ENCODE data around the gene FAM186B.
A peak's percentile ranks its signal among the peaks of the same experiment; 100 is the strongest.

The FAM186B gene

DNA sequence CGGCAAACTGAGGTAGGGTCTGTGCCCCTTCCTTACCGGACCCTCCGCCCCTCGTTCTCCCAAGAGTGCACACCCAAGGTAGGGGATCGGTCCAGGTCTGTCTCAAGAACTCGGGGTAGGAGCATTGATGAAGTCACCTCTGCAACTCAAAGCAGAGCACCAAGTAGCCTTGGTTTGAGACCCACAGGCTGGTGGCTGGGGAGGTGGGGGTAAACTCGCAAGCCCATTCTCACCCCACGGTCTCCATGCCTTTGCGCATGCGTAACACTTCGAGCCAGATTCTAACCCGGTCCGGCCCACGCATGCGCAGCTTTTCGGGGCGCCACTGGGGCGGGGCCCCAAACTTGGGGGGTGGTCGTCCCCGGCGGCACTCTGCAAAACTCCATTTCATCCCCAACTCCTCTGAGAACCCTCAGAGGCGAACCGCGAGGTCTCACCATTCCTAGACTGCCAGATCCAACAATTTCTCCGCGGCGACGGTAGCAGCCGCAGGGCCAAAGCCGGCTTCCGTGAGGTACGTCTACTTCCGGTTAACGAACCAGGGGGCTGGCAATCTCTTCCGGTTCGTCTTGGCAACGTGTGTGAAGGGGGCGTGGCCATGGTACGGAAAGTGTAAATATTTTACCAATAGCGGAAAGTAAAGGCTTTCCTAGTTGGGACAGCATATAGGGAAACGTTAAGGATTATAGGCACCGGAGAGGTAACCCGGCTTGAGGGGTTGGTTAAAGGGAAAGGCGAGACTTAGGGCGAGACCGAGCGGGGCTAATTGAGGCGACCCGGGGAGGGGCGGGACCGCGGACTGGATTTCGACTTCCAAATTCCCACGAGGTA, 37.6 kb downstream of the FAM186B start, which contains the start of gene MCRS1:
MCRS1 (minus strand) TSS at position 532 of the 831 bp plus-strand sequence. CDS start 1,411 bp downstream, outside the sequence.
- peak; percentile 80 to 81 for DNase-seq (ENCODE audit: low read depth in 2 of 2)

GRCh38 chr12:49567302-49567610, 38.2 kb downstream of the FAM186B start:
- no peak for DNase-seq (ENCODE audit: low read depth in 2 of 2)

DNA sequence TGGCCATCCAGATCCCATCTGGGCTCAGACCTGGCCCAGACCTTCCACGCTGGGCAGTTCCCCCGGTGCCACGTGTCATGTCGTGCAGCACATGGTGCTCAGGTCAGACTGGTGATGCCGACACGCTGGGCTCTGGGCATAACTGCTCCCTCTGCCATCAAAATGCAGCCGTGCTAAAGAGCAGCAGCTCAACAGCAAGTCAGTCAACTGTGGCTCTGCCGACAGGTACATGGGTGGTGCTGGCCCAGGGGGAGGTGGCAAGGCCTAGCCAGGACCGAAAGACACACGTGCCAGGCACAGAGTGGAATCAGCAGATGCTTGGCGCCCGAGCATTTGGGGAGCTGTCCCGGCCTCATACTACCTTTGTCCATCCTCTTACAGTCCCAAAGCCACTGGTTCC, 39.1 kb downstream of the FAM186B start:
- DNase-seq (ENCODE audit: low read depth in 2 of 2), result no peak

- no peak for DNase-seq (ENCODE audit: low read depth in 2 of 2)
Observed at GRCh38 chr12:49565406-49566265, 39.8 kb downstream of the FAM186B start.

DNA sequence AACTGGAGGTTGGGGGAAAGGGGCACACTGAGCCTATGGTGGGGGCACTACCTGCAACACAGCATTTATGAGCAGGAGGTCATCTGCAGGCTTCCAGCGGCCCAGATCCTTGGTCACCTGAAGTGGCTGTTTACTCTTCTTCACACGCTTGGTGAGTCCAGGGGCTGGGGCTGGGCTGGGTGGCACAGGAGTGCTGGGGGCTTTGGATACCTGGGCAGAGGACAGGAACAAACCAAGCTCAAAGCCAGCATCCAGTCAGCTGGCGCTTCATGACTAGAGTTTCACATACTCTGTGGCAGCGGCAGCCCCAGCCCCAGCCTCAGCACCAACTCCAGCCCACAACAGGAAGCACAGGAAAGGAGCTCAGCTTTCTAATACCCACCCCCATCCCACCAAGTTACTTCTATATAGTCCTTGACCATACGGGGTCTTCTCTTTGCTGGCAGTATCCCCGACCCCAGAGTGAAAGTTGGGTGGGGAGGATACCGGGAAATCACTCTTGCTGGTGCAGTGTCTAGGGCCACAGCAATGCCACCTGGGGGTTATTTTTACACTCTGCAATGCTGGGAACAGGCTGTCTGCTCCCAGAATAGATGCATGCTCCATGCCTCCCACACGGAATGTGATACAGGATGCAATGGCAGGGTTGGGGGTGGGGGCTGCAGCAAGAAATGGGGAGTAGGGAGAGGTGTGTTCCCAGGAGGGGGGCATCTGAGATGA, 40.6 kb downstream of the FAM186B start:
- DNase-seq (ENCODE audit: low read depth in 2 of 2), result no peak

DNA sequence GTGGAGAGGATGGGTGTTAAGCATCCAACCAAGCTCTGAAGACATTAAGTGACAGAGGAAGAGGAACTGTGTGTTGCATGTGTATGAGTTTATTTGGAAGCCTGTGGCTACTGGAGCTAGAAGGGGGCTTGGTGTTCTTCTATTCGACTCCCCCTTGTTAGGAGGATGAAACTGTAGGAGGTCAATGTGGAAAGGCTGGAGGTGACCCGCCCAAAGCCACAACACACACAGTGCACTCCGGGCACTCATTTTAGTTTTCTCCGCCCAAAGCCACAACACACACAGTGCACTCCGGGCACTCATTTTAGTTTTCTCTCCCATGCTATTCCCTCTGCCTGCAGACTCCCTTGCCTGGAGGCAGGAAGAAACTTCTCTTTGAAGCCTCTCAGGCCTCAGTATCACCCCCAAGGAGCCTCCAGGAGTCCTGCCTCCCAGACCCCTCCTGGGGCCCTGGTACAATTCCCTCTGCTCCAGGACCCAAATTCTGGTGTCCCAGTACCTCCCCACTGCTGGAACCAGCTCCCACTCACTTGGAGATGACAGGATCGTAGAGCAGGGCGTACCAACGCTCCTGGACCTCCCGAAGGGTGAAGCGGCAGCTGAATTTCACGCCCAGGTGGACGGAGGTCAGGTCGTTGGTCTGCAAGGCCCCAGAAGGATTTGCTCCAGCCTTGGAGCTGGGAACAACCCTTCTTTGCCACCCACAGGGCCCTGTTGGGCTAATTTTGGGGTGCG, 41.3 kb downstream of the FAM186B start:
- no peak for DNase-seq (ENCODE audit: low read depth in 2 of 2)

- DNase-seq (ENCODE audit: low read depth in 2 of 2), result no peak
Observed at GRCh38 chr12:49562831-49563230, 42.6 kb downstream of the FAM186B start.

DNA sequence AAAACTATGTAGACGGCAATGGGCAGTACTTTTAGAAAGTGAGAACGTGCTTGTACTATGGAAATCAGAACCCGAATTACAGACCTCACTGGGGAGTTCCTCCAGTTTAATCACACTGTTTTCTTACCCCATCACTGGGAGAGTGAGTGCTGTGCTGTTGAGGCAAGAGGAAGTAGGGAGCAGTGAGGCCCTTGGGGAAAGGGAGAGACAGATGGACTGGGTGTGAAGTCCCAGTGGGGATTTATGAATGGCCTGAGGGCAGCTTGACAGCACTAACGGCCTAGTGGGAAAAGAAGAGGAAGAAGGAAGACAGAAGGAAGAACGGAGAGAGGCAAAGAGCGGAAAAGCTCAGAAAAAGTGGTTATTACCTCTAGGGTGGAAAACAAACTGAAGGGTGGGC, 43.2 kb downstream of the FAM186B start:
- no peak for DNase-seq (ENCODE audit: low read depth in 2 of 2)

- DNase-seq (ENCODE audit: low read depth in 2 of 2), result no peak
Observed at GRCh38 chr12:49560695-49561094, 44.7 kb downstream of the FAM186B start.

GRCh38 chr12:49559011-49559675, 46.3 kb downstream of the FAM186B start:
- DNase-seq (ENCODE audit: low read depth in 2 of 2), result no peak

- no peak for DNase-seq (ENCODE audit: low read depth in 2 of 2)
Observed at GRCh38 chr12:49558526-49558925, 46.9 kb downstream of the FAM186B start.

GRCh38 chr12:49557917-49558215, 47.6 kb downstream of the FAM186B start:
- DNase-seq (ENCODE audit: low read depth in 2 of 2), result no peak

- no peak for DNase-seq (ENCODE audit: low read depth in 2 of 2)
Observed at GRCh38 chr12:49557187-49557916, 48.1 kb downstream of the FAM186B start.

- DNase-seq (ENCODE audit: low read depth in 2 of 2), result no peak
Observed at GRCh38 chr12:49556391-49557186, 48.9 kb downstream of the FAM186B start.

DNA sequence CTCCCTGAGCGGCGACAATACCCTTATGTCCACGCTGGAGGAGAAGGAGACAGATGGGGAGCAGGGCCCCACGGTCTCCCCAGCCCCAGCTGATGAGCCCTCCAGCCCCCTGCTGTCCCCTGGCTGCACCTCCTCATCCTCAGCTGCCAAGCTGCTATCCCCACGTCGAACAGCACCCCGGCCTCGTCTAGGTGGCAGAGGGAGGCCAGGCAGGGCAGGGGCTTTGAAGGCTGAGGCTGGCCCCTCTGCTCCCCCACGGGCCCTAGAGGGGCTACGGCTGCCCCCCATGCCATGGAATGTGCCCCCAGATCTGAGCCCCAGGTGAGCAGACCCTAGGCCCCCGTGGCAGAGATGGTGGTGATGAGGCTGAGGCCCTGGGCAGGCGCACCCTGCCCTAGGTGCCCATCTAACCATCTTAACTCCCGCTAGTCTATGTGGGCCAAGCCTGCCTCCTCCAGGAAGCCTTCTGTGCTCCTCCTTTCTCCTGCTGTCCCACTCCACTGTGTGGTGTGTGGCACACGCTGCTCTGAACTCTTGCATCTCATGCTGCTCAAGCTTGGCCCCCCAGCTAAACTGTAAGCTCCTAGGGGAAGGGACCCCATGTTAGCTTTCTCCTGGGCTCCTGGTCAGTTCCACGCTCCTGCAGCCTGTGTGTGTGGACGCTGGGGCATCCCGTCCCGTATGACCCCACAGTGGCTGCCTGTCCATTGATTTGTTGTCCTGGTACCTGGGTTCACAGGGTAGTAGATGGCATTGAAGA, 49.6 kb downstream of the FAM186B start:
- DNase-seq (ENCODE audit: low read depth in 2 of 2), result no peak

GRCh38 chr12:49554266-49554665, 51.2 kb downstream of the FAM186B start:
- no peak for DNase-seq (ENCODE audit: low read depth in 2 of 2)

GRCh38 chr12:49553512-49554088, 51.8 kb downstream of the FAM186B start:
- DNase-seq (ENCODE audit: low read depth in 2 of 2), result no peak

DNA sequence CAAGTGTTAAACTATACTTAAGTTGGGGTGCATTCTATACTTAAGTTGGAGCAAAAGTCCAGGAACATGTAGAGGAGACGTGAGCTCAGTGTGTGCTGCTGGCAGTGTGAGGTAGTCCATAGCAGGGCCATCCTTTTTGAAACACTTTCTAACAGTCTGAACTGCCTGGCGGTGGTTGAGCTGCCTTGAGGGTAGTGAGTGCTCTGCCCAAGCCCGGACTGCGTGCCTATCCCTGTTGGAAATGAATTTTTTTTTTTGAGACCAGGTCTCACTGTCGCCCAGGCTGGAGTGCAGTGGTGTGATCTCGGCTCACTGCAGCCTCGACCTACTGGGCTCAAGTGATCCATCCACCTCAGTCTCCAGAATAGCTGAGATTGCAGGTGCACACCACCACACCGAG, 52.5 kb downstream of the FAM186B start:
- no peak for DNase-seq (ENCODE audit: low read depth in 2 of 2)

GRCh38 chr12:49552425-49552824, 53.0 kb downstream of the FAM186B start:
- no peak for DNase-seq (ENCODE audit: low read depth in 2 of 2)
